Hematopoietic multipotent progenitor cell treated with erythropoietin and hydrocortisone succinate and interleukin-3 and kit ligand, for 4 days (in vitro differentiated cells): Measurements from ENCODE around the gene CASP3.
"Not testable (repeated sequence)": the region's sequence is repeated elsewhere in the genome, so short reads cannot be mapped to it uniquely, and the experiment has no call there.

Experiments used
- DNase-seq: peaks from one replicate; pipeline ENCODE4 v3.0.0-alpha.2; 2015

Gene CASP3

DNA sequence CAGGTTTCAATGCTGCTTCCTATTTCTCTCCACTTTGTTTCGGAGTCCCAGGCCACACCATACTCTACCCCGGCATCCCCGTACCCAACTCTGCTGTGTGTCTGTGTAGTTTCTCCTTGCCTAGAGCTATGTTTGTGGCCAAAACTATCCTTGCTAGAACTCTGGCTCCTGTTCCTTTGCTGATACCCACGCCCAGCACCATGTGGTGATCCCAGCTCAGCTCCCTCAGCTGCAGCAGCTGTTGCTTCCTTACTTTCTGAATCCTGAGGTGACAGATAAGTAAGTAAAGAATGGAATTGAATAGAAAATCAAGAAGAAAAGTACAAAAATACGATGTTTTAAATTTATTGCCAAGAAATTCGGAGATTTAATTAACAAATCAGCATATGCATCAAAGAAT, 55.8 kb downstream of the CASP3 start:
- DNase-seq = no peak

GRCh38 chr4:184591747-184592270, 57.4 kb downstream of the CASP3 start:
- DNase-seq = not testable (repeated sequence)

DNA sequence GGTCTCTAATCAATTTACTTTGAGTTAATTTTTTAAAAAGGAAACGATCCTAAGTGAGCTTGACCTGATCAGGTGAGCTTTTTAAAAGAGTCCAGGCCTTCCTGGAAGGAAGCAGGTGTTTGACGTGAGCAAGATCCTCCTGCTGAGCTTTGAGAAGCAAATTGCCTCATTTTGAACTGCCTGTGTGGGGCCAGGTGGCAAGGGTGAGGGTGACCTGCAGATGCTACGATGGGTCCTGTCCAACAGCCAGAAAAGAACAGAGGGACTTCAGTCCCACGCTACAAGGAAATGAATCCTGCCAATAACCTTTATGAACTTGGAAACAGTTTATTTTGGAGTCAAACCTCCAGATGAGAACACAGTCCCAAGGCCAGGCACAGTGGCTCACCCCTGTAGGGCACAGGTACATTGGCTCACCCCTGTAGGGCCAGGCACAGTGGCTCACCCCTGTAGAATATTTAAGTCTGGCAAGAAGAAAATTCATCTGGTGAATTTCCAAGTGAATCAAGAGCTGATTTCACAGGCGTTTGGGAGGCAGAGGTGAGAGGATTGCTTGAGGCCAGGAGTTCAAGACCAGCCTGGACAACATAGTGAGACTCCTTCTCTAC, 58.1 kb downstream of the CASP3 start:
- no peak for DNase-seq

GRCh38 chr4:184590196-184590595, 59.1 kb downstream of the CASP3 start:
- DNase-seq = no peak

GRCh38 chr4:184588893-184589292, 60.4 kb downstream of the CASP3 start:
- no peak for DNase-seq

GRCh38 chr4:184587701-184588100, 61.5 kb downstream of the CASP3 start:
- DNase-seq = no peak

- DNase-seq = no peak
Measured at GRCh38 chr4:184587221-184587620, 62.0 kb downstream of the CASP3 start.

DNA sequence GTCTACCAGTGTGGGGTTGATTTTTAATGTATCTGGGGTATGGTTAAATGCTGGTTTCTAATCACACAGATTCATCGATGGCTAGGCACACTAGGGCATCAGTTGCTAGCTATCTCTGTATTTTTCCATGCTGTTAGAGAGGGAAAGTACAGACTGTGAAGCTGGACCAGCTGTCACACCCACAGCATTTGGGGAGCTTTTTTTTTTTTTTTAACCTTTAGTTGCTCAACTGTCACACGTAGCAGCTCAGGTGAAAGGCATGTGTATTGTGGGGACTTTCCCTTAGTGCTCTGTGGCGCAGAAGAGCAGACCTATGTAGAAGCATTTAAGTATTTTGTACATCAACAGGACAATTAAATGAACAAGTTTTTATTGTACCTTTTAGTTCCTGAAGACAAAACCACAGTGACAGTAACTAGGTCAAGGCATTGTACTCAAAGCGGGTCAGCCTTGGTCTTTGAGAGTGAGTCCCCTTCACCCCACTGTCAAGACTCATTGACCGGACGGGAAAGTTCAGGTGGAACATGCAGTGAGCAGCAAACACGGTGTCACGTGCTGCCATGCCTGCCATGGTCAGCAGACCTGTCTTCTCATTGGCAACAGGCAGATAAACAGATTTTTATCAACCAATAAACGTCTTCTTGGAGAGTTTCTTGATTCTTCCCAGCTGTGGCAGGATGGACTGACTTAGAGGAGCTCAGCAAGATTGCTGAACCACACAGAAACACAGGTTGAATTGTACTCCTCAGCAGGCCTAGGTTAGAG, 65.3 kb downstream of the CASP3 start:
- no peak for DNase-seq
